Measurements from ENCODE around the gene SYNPR. TPM values are rescaled to one million over a fixed set of nuclear protein-coding genes. Genes with fewer than 3 reads are reported as not detected.

SYNPR gene
- total RNA-seq, 4 donors from 2014 or later = 0.17 to 0.58 TPM; not detected in 2

DNA sequence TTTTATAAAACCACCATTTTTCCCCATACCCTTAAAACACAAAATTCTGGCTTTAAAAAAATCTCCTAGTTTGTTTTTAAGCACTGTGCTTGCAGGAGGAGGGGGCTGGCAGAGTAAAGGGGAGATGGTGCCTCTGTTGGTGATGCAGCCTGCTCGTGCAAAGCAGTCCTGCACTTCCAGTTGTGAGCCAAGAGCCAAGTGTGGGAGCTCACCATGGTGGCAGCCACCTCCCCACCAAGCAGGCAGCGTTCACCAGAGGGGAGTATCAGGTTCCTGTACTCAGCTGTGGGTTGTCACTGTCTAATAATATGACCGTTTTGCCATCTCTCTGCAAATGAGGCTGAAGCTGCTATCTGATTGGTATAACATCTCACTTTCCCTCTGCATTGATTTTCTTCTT, 164.8 kb downstream of the SYNPR start:
- no peaks in the 10 kb centered on the region for H3K36me3 ChIP-seq
- intact Hi-C loops (cut with DNase I) = no loop called here
- WGBS = 16% methylated on average over 3 of the region's 3 CpGs

DNA sequence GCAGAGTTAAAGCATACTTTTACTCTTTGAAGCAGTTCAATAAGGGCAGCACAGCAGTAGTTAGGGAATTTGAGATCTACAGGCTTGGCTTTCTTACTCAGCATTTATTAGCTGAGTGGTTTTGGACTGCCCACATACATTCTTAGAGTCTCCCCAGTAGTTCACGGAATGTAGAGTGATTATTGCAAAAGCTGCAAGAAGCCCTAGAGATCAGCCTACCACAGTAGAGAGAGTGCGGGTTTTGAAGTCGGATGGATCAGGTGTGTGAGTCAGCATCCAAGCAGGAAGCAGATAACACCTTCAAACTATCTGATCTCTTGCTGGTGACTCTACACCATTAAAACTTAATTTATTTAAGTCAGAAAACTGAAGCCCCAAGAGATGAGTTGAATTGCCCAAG, 171.9 kb downstream of the SYNPR start:
- intact Hi-C loops (cut with DNase I) = no loop called here
- Histone ChIP-seq H3K36me3 (no peaks in the 10 kb centered on the region), H3K27ac (replicated peaks in 1 of 4) (no peak overlapping the region), H3K27me3 (no peaks in the 10 kb centered on the region), H3K4me1 (no peaks in the 10 kb centered on the region), H3K9me3 (no peaks in the 10 kb centered on the region), H3K4me3 (no peak overlapping the region)
- TF ChIP-seq CTCF (IDR thresholded peaks at IDR 0.05) (no peak), EP300 (IDR thresholded peaks at IDR 0.05) (no peak), POLR2AphosphoS5 (IDR thresholded peaks at IDR 0.05) (no peak), POLR2A (IDR thresholded peaks at IDR 0.05; ENCODE audit: low read depth) (no peak)
- WGBS = 88% methylated on average over 3 of the region's 3 CpGs
- no peak for DNase-seq (ENCODE audit: extremely low spot score)

More for the DNA sequence above, 164.8 kb downstream of the SYNPR start:
- TF ChIP-seq EP300 (IDR thresholded peaks at IDR 0.05) (no peak), CTCF (IDR thresholded peaks at IDR 0.05) (no peak), POLR2AphosphoS5 (IDR thresholded peaks at IDR 0.05) (no peak), POLR2A (IDR thresholded peaks at IDR 0.05; ENCODE audit: low read depth) (no peak)
- Histone ChIP-seq H3K27me3 (peaks cover 0 to 6% (median 0%) of the 10 kb centered on the region in 4 donors), H3K4me3 (no peak overlapping the region), H3K9me3 (no peaks in the 10 kb centered on the region), H3K4me1 (no peaks in the 10 kb centered on the region), H3K27ac (replicated peaks in 1 of 4) (no peak overlapping the region)
- DNase-seq (ENCODE audit: extremely low spot score) = no peak

DNA sequence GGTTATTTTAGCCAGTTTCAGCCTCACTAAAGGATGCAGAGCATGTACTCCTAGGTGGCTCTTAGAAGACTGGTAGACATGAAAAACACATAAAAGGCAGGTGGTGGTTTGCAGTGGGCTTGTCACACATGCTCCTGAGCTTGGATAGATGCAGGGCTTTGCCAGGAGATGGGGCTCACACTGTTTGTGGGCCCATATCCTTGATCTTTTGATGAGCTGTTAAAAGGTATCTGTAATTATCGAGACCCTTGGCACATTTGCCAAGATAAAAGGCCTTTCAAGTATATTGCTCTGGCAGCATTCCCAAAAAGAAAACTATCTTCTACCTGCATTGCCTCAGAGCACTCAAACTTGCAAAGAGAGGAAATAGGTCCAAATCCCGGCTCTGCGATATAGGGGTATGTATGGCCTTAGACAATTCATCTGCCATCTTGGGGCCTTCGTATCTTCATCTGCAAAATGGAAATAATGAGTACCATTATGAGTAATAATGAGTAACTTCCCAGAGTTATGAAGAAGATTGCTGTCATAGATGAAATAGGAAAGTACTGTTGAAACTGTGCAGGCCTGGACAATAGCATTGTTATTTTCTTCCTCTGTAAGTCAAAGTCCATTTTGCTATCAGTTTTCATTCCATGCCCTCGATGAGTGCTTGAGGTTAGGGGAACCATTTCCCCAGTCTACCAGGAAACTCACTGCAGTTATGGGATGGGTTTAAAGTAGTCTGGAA, 172.7 kb downstream of the SYNPR start:
- H3K36me3 ChIP-seq = no peaks in the 10 kb centered on the region
- H3K9me3 ChIP-seq = no peaks in the 10 kb centered on the region
- intact Hi-C loops (cut with DNase I) = no loop called here
- TF ChIP-seq POLR2A (IDR thresholded peaks at IDR 0.05; ENCODE audit: low read depth) (no peak), POLR2AphosphoS5 (IDR thresholded peaks at IDR 0.05) (no peak), CTCF (IDR thresholded peaks at IDR 0.05) (no peak), EP300 (IDR thresholded peaks at IDR 0.05) (no peak)
- H3K27me3 ChIP-seq = no peaks in the 10 kb centered on the region
- no peak overlapping the region for H3K27ac ChIP-seq (replicated peaks in 1 of 4)
- no peak for DNase-seq (ENCODE audit: extremely low spot score)
- H3K4me3 ChIP-seq = no peak overlapping the region
- WGBS = 82% methylated on average over 5 of the region's 5 CpGs
- no peaks in the 10 kb centered on the region for H3K4me1 ChIP-seq

DNA sequence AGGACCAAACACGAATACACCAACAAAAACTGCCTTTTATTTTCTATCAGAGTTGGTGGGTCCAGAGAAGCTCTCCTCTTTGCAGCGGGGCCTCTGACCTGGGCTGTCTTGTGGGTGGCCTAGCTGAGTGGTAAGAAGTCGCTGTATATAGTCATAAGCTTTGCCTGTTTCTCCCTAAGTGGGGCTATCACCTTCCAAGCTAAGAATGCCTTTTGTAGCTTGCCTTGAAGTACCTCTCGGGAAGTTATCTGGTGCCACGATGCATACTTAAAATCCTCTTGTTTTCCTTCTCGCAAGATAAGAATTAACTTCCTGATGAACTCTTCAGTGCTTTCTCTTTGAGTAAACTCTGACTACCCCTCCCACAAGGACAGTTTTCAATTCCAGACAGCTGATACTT, 178.8 kb downstream of the SYNPR start:
- intact Hi-C loops (cut with DNase I) = no loop called here
- WGBS = 64% methylated on average over 6 of the region's 6 CpGs

More for the DNA sequence above, 178.8 kb downstream of the SYNPR start:
- TF ChIP-seq POLR2AphosphoS5 (IDR thresholded peaks at IDR 0.05) (no peak), POLR2A (IDR thresholded peaks at IDR 0.05; ENCODE audit: low read depth) (no peak), EP300 (IDR thresholded peaks at IDR 0.05) (no peak), CTCF (IDR thresholded peaks at IDR 0.05) (no peak)
- no peak for DNase-seq (ENCODE audit: extremely low spot score)
- no peak overlapping the region for H3K27ac ChIP-seq (replicated peaks in 1 of 4)
- H3K4me1 ChIP-seq = no peaks in the 10 kb centered on the region
- no peaks in the 10 kb centered on the region for H3K27me3 ChIP-seq
- no peak overlapping the region for H3K4me3 ChIP-seq
- no peaks in the 10 kb centered on the region for H3K36me3 ChIP-seq
- peaks cover 0 to 7% (median 0%) of the 10 kb centered on the region in 4 donors for H3K9me3 ChIP-seq
